Astrocyte of the cerebellum (primary cell): Measurements from ENCODE around the gene G6PC2.
"Not testable (repeated sequence)": the region's sequence is repeated elsewhere in the genome, so short reads cannot be mapped to it uniquely, and the experiment has no call there.

Source experiments
- DNase-seq: peaks from one replicate; pipeline ENCODE4 v3.0.0-alpha.2; 2011; ENCODE audit warnings: low read depth
- H3K4me3 ChIP-seq: 2 replicates; pipeline ENCODE4 v1.5.1; 2011; ENCODE audit warnings: mild to moderate bottlenecking, low read depth, low read length, moderate library complexity
- in situ Hi-C: cut with HindIII; loops from 2 replicates; pipeline ENCODE4 v1.10.0; 2017; ENCODE audit warnings: low sequenced_read_pairs
- TF ChIP-seq, protein P1 (sequence below): IDR thresholded peaks from 2 replicates; pipeline ENCODE4 v1.5.1; 2012; ENCODE audit warnings: low read length, low read depth, moderate library complexity, mild to moderate bottlenecking; ENCODE audit errors: missing control alignments

The G6PC2 gene

DNA sequence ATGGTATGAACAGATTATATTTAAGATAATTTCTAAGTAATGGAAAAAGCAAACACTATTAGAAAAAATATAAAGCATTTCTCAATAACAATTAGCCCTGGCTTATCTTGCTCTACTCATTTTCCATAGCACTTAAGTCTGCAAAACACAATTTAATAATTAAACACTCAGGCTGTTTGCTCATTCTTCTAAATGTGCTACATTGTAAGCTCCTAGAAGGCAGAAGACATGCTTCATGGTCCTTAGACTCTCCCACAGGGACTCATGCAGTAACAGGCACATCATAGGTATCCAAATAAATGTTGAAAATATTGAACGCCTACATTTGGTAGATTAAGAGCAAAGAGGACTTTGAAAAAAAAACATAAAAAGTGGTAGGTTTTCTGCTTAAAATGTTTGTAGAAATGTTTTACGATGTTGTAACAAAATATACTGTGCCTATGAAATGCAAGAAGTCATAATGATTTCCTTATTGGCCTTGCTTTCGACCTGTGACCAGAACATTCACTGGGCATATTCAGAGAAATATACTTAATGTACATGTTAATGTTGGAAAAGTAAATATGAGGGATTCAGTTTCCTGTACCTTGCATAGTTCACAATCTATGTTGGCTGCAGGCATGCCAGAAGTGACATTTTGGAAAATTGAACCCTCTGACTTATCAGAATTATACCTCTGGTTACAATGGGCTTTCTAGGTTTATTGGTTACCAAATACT is 27.2 kb downstream of the G6PC2 start:
- no peak for DNase-seq
- TF ChIP-seq, protein P1, sequence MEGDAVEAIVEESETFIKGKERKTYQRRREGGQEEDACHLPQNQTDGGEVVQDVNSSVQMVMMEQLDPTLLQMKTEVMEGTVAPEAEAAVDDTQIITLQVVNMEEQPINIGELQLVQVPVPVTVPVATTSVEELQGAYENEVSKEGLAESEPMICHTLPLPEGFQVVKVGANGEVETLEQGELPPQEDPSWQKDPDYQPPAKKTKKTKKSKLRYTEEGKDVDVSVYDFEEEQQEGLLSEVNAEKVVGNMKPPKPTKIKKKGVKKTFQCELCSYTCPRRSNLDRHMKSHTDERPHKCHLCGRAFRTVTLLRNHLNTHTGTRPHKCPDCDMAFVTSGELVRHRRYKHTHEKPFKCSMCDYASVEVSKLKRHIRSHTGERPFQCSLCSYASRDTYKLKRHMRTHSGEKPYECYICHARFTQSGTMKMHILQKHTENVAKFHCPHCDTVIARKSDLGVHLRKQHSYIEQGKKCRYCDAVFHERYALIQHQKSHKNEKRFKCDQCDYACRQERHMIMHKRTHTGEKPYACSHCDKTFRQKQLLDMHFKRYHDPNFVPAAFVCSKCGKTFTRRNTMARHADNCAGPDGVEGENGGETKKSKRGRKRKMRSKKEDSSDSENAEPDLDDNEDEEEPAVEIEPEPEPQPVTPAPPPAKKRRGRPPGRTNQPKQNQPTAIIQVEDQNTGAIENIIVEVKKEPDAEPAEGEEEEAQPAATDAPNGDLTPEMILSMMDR = no peak
- no peak overlapping the region for H3K4me3 ChIP-seq
- in situ Hi-C loops = no loop called here

DNA sequence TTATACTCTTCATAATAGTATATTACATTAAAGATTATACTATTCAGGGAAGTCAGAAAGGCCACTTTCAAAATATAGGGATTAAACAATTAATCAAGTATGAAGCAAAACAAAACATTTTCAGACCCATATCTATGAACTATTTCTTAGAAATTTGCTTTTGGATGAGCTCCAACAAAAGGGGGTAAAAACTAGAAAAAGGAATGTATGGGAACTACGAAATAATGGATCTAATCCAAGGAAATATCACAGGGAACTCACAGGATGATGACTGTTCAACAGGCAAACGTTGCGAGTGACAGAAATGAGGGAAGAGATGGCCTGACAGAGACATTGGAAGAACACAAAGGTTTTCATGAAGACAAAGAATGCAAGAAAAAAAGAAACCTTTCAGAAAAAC is 27.9 kb downstream of the G6PC2 start:
- no peak overlapping the region for H3K4me3 ChIP-seq
- no peak for DNase-seq
- TF ChIP-seq, protein P1 = no peak
- in situ Hi-C loops = no loop called here

DNA sequence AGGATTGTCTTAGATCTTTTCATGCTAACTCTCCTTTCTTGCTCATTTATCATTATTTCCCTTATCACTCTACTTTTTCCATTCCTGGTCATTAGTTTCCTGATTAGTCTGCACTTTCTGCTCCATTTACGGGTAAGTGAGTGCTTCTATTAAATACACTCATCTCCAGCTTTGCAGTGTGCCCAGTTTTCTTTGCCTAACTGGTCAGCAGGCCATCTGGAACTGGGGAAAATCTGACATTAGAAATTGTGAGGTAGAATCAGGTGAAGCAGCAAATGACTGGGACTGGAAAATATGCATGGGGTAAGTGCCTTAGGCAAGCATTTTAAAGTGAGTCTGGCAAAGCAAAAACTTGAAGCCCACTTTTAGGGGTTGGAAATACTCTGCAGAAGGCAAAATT is 29.2 kb downstream of the G6PC2 start:
- no peak for DNase-seq
- in situ Hi-C loops = no loop called here
- TF ChIP-seq, protein P1 = no peak
- H3K4me3 ChIP-seq = no peak overlapping the region

DNA sequence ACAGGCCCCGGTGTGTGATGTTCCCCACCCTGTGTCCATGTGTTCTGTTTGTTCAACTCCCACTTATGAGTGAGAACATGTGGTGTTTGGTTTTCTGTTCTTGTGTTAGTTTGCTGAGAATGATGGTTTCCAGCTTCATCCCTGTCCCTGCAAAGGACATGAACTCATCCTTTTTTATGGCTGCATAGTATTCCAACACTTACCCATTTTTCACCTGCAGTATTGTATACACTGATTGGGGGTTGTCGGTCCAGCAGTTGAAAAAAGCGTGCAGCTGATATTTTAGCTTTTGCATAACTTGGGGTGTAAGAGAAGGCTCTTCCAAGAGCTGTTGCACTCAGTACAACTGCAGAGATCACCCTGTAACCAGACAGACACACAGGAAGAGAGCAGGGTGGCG is 31.1 kb downstream of the G6PC2 start:
- DNase-seq, in situ Hi-C loops, H3K4me3 ChIP-seq: not testable (repeated sequence)

DNA sequence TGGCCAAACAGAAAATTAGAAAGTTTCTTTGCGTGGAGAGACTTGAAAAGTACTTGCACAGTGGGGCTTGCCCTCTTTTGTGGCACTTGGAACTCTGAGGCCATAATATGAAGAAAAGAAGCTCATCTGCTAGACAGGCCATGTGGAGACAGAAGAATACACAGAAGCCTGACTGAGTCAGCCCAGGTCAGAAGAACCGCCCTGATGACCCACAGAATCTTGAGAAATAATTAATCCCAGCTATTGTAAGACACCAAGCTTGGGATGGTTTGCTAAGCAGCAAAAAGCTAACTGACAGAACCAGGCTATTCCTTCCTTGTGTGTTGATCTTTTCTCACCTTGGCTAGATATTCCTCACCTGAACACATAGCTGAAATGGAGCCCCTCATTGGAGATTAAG is 33.7 kb downstream of the G6PC2 start:
- in situ Hi-C loops = no loop called here
- no peak for DNase-seq
- TF ChIP-seq, protein P1 = no peak
- H3K4me3 ChIP-seq = no peak overlapping the region

DNA sequence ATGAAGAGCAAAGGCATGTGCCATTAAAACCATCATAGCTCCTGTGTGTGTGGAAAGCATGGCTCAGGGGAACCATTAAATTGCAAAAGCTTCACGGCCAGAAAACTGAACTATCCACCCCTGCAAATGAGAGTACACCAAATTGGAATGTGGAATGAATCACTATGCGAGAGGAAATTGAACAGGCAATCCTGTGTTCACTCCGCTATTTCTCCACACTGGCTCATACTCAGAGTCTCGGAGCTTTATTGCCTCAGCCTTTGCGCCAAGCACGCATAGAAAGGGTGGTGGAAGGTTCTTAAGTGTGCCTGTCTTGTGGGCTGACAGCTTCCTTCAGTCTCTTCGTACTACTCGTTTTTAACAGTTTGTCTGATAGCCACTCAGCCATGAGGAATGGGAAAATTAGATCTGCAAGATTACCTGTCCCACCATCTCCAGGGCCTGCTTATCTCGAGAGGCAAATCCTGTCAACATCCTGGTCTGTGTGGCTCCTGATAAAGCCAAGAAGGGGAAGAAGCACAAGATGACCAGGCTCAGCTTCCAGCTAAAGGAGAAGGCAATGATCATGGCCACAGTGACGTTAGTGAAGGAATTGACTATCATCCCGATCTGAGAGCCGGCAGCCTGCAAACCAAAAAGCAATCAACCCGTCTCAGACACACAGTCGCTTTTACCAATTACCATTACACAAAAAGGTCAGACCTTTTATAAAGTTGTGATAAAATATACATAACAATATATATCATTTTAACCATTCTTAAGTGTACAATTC is 34.9 kb downstream of the G6PC2 start:
- TF ChIP-seq, protein P1 = no peak
- in situ Hi-C loops = no loop called here
- no peak for DNase-seq
- no peak overlapping the region for H3K4me3 ChIP-seq

DNA sequence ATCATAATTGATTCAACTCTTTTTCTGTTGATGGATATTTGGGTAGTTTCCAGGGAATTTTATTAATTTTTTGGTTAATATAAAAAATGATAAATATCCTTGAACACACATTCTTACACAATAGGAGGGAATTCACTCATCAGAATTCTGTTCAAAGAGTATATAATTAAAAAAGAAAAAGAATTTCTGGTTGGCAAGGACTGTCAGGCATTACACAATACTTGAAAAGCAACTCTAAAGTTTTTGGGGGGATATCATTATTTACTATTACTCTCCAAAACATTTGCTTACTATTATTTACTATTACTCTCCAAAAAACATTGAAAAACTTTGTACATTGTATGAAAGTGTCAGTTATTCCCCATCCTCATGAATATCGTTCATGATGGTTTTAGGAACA is 38.0 kb downstream of the G6PC2 start:
- in situ Hi-C loops = no loop called here
- TF ChIP-seq, protein P1 = no peak
- DNase-seq = no peak
- no peak overlapping the region for H3K4me3 ChIP-seq
